A673 (cell line): Measurements from ENCODE around the gene MPV17. TPM values are rescaled to one million over a fixed set of nuclear protein-coding genes. Genes with fewer than 3 reads are reported as not detected.

Experiments
- BruUV-seq: library from RNA; stranded (reverse); fragments of 400-500 nt; replicated peaks from 2 replicates; lab custom pipeline; 2021; lab: Mats Ljungman, UMichigan
- CTCF ChIA-PET: fragments of 300-600 bp; sonication (Branson Sonifier 250); formaldehyde crosslinking; loops from one replicate; lab custom pipeline; 2022; ENCODE audit warnings: antibody characterized with exemption; lab: Charles Lee
- POLR2A ChIA-PET: fragments of 300-600 bp; sonication (Branson Sonifier 250); formaldehyde crosslinking; loops from one replicate; lab custom pipeline; 2022; ENCODE audit warnings: antibody characterized with exemption; ENCODE audit not compliant: low non-redundant PET; lab: Charles Lee
- DNase-seq: peaks from one replicate; pipeline ENCODE4 v3.0.0-alpha.2; 2015; ENCODE audit warnings: low spot score
- H3K27ac ChIP-seq: fragments of 200-600 bp; sonication (generic); 2 replicates; pipeline ENCODE4 v1.5.1; 2016; ENCODE audit warnings: mixed run types, low read depth, mild to moderate bottlenecking, mixed read lengths, antibody characterized with exemption, low read length; ENCODE audit not compliant: poor library complexity, severe bottlenecking
- H3K27me3 ChIP-seq: fragments of 200-600 bp; sonication (generic); replicated peaks from 2 replicates; pipeline ENCODE4 v1.6.1; 2017; ENCODE audit warnings: mixed run types, low read depth, mild to moderate bottlenecking, mixed read lengths, antibody characterized with exemption, low read length; ENCODE audit not compliant: insufficient read depth, poor library complexity
- H3K36me3 ChIP-seq: fragments of 200-600 bp; sonication (generic); 2 replicates; pipeline ENCODE4 v1.6.1; 2016; ENCODE audit warnings: mixed run types, mild to moderate bottlenecking, mixed read lengths, antibody characterized with exemption, low read length; ENCODE audit not compliant: insufficient read depth, poor library complexity, severe bottlenecking
- H3K4me1 ChIP-seq: fragments of 200-600 bp; sonication (generic); 2 replicates; pipeline ENCODE4 v1.6.1; 2017; ENCODE audit warnings: mixed run types, mild to moderate bottlenecking, mixed read lengths, antibody characterized with exemption, low read length; ENCODE audit not compliant: insufficient read depth, poor library complexity, severe bottlenecking
- H3K4me3 ChIP-seq: fragments of 200-600 bp; sonication (generic); 2 replicates; pipeline ENCODE4 v1.5.1; 2016; ENCODE audit warnings: low read depth, mixed run types, mild to moderate bottlenecking, mixed read lengths, low read length; ENCODE audit not compliant: poor library complexity, severe bottlenecking
- H3K9me3 ChIP-seq: fragments of 200-600 bp; sonication (generic); 2 replicates; pipeline ENCODE4 v1.6.1; 2016; ENCODE audit warnings: mixed run types, low read depth, mild to moderate bottlenecking, mixed read lengths, antibody characterized with exemption, low read length; ENCODE audit not compliant: poor library complexity, severe bottlenecking
- EZH2 ChIP-seq: fragments of 200-600 bp; sonication (generic); IDR thresholded peaks from 2 replicates; pipeline ENCODE4 v1.6.1; 2017; ENCODE audit warnings: borderline replicate concordance, low read depth, mild to moderate bottlenecking, mixed read lengths, antibody characterized with exemption, low read length; ENCODE audit not compliant: poor library complexity, severe bottlenecking
- intact Hi-C: fragments of 100-400 bp; cut with micrococcal nuclease; formaldehyde crosslinking; loops from one replicate; pipeline ENCODE4 v1.10.0; 2022; ENCODE audit not compliant: unreplicated experiment
- total RNA-seq: library from RNA; stranded (reverse); gene quantifications from 2 replicates; pipeline ENCODE4 v1.2.3, GENCODE V29; 2021
- TF ChIP-seq, protein P1 (sequence below): fragments of 300-800, 200-600 bp; sonication (generic); conservative IDR thresholded peaks from 2 replicates; pipeline ENCODE4 v1.5.1; 2017; ENCODE audit warnings: low read depth, mild to moderate bottlenecking, antibody characterized with exemption, low read length, moderate library complexity, mixed read lengths

Gene MPV17
- total RNA-seq, 1 experiment from 2014 or later, result 66.3 TPM

DNA sequence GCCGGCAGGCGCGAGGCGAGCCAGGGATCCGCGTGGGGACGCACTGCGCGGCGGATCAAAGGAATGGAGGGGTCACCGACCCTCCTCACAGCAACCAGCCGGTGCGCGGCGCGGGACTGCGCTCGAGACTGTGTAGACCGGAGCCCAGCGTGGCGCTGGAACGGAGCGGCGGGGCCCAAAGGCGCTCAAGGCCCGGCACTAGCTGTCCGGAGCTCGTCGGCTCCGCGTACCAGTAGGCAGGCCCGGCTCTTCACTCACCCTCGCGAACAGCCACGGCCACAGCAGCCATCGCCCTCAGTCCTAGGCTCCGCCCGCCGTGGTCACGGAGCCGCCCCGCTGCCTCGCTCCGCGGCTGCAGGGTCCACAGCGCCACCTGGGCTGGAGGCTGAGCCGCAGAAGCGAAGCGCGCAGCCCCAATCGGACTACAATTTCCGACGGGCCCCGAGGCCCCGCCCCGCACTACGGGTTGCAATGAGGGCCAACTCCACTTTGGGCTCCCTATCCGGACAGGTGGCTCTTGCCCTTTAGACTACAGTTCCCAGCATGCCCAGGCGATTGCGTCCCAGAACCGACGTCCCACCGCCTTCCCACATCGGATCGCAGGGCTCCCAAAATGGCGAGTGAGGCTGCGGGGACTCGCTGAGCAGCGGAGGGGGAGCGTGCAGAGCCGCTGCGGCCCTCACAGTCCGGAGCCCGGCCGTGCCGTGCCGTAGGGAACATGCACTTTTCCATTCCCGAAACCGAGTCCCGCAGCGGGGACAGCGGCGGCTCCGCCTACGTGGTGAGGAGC, 47.3 kb upstream of the MPV17 start, which contains the start of the genes EIF2B4 and SNX17:
TSS of gene EIF2B4 (minus strand) at position 313 of the 790 bp plus-strand sequence. CDS start at position 289, 24 bp downstream.
TSS of gene SNX17 (plus strand) at position 591 of the 790 bp plus-strand sequence. CDS start at position 719, 128 bp downstream.
- ChIA-PET POLR2A (interaction anchor here (0.9 kb wide), 1 partner anchor 13 kb away, joined by 3 read pairs; no protein-coding TSS in a partner anchor), CTCF (interaction anchor here (0.5 kb wide), 1 partner anchor 9 kb away, joined by 3 read pairs; no protein-coding TSS in a partner anchor)
- TF ChIP-seq EZH2, result no peak
- TF ChIP-seq, protein P1, sequence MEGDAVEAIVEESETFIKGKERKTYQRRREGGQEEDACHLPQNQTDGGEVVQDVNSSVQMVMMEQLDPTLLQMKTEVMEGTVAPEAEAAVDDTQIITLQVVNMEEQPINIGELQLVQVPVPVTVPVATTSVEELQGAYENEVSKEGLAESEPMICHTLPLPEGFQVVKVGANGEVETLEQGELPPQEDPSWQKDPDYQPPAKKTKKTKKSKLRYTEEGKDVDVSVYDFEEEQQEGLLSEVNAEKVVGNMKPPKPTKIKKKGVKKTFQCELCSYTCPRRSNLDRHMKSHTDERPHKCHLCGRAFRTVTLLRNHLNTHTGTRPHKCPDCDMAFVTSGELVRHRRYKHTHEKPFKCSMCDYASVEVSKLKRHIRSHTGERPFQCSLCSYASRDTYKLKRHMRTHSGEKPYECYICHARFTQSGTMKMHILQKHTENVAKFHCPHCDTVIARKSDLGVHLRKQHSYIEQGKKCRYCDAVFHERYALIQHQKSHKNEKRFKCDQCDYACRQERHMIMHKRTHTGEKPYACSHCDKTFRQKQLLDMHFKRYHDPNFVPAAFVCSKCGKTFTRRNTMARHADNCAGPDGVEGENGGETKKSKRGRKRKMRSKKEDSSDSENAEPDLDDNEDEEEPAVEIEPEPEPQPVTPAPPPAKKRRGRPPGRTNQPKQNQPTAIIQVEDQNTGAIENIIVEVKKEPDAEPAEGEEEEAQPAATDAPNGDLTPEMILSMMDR, result peak; percentile 93
- peak; percentile 100 for DNase-seq
- Histone ChIP-seq H3K36me3 (peaks cover 60% of the 10 kb centered on the region), H3K27me3 (no peaks in the 10 kb centered on the region), H3K9me3 (no peaks in the 10 kb centered on the region), H3K4me1 (peaks cover 17% of the 10 kb centered on the region), H3K27ac (peak within 1 kb of the TSS; percentile 94), H3K4me3 (peak within 1 kb of the TSS; percentile 95)
- intact Hi-C loops, result loop anchor here (1.0 to 5.0 kb wide), 3 partner anchors 14 to 158 kb away; partner anchors contain the start of genes ATRAID, GTF3C2, SLC30A3 and SLC5A6
- no TSS peak for BruUV-seq

DNA sequence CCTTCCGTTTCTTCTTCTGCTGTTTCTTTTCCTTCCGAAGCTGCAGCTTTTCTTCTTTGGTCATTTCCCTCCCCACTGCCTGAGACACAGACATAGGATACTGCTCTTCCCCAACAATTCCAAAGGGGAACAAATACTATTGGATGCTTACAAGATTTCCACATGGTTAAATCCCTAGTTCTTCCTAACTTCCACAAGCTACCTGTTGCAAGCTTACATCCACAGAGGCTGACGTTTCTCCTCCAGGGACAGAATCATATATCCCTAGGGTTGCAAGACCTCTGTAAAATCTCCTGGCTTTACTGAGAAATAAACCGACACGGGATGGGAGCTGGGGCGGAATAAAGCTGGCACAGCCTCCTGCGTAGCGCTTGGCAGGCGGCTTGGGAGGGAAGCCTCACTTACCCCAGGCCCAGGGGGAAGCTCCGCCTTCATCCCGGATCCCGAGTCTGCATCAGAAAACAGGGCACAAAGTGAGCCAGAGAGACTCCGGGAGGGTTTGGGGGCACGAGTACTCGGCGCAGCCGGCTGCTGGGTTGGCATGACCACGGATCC, 46.7 kb upstream of the MPV17 start:
- no peaks in the 10 kb centered on the region for H3K9me3 ChIP-seq
- H3K4me3 ChIP-seq, result peak overlapping the region; percentile 95
- DNase-seq, result peak; percentile 81
- H3K36me3 ChIP-seq, result peaks cover 59% of the 10 kb centered on the region
- intact Hi-C loops, result loop anchor here (1.0 to 5.0 kb wide), 3 partner anchors 13 to 157 kb away; partner anchors contain the start of genes ATRAID, GTF3C2, SLC30A3 and SLC5A6
- CTCF ChIA-PET, result interaction anchor here (0.5 to 1.2 kb wide), 2 partner anchors 9 to 13 kb away, joined by 3 to 4 read pairs; partner anchors contain the start of gene GTF3C2
- H3K27ac ChIP-seq, result peak overlapping the region; percentile 94
- TF ChIP-seq, protein P1, result no peak
- no peak for TF ChIP-seq EZH2
- peaks cover 17% of the 10 kb centered on the region for H3K4me1 ChIP-seq
- POLR2A ChIA-PET, result interaction anchor here (0.6 to 0.9 kb wide), 2 partner anchors 10 to 12 kb away, joined by 3 to 12 read pairs; no protein-coding TSS in a partner anchor
- no peaks in the 10 kb centered on the region for H3K27me3 ChIP-seq
- BruUV-seq, result no TSS peak

DNA sequence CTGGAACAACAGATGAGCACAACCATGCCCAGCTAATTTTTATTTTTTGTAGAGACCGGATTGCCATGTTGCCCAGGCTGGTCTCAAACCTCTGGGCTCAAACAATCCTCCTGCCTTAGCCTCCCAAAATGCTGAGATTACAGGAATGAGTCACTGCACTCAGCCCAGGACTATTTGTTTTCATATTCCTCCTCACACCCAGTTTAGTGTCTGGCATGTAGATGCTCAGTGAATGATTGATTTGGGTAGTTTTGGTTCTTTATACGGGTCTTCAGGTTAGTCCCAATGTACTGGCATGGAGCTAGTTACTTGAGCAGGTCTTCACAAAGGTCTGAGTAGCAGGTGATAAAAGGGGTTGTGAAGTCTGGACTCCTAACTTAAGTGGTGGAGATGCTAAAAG, 41.0 kb upstream of the MPV17 start:
- DNase-seq, result no peak
- no peaks in the 10 kb centered on the region for H3K9me3 ChIP-seq
- POLR2A ChIA-PET, result no interaction called here
- CTCF ChIA-PET, result no interaction called here
- intact Hi-C loops, result no loop called here
- H3K27ac ChIP-seq, result no peak overlapping the region
- no TSS peak for BruUV-seq
- H3K27me3 ChIP-seq, result no peaks in the 10 kb centered on the region
- peaks cover 5% of the 10 kb centered on the region for H3K4me1 ChIP-seq
- H3K36me3 ChIP-seq, result peaks cover 51% of the 10 kb centered on the region
- H3K4me3 ChIP-seq, result no peak overlapping the region
- TF ChIP-seq EZH2, result no peak
- TF ChIP-seq, protein P1, result no peak
